Measurements from ENCODE around the gene LTBP1. TPM values are rescaled to one million over a fixed set of nuclear protein-coding genes. Genes with fewer than 3 reads are reported as not detected.

LTBP1 gene
- total and polyA plus RNA-seq, 10 of the 15 experiments (the other 5 are each of a cell fraction or from before 2014, with no cell fraction given), result 0.01 to 0.28 (median 0.12) TPM; not detected in 2

GRCh38 chr2:33307659-33308270 is 361.0 kb downstream of the LTBP1 start (continued):
- TF ChIP-seq CBFB (IDR thresholded peaks at IDR 0.05; ENCODE audit: low read depth), result no peak

GRCh38 chr2:33312355-33312754 is 365.6 kb downstream of the LTBP1 start:
- H3K36me3 ChIP-seq (ENCODE audit: control insufficient read depth in 2 of 2, insufficient read depth in 2 of 2, low read length in 1 of 2), result no peaks in the 10 kb centered on the region
- WGBS (ENCODE audit: insufficient coverage, insufficient replicate concordance, low lambda C conversion rate, missing lambda C conversion rate), result 93% methylated on average over 4 of the region's 4 CpGs
- RAD21 ChIA-PET (ENCODE audit: unreplicated experiment), result no interaction called here
- SMC1A ChIA-PET (ENCODE audit: uncharacterized antibody, unreplicated experiment), result no interaction called here
- in situ Hi-C loops (cut with MboI) (no loop called here), intact Hi-C loops (cut with micrococcal nuclease; ENCODE audit: unreplicated experiment) (no loop called here)
- no peaks in the 10 kb centered on the region for H3K79me2 ChIP-seq (ENCODE audit: control insufficient read depth, insufficient read depth, low read length)
- H3K4me2 ChIP-seq (ENCODE audit: control insufficient read depth, insufficient read depth), result no peak overlapping the region
- TF ChIP-seq, protein P1, sequence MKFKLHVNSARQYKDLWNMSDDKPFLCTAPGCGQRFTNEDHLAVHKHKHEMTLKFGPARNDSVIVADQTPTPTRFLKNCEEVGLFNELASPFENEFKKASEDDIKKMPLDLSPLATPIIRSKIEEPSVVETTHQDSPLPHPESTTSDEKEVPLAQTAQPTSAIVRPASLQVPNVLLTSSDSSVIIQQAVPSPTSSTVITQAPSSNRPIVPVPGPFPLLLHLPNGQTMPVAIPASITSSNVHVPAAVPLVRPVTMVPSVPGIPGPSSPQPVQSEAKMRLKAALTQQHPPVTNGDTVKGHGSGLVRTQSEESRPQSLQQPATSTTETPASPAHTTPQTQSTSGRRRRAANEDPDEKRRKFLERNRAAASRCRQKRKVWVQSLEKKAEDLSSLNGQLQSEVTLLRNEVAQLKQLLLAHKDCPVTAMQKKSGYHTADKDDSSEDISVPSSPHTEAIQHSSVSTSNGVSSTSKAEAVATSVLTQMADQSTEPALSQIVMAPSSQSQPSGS (IDR thresholded peaks at IDR 0.05; ENCODE audit: low read length), result no peak
- TF ChIP-seq E2F8 (IDR thresholded peaks at IDR 0.05; ENCODE audit: low read depth, partially characterized antibody) (no peak), TCF7 (IDR thresholded peaks at IDR 0.05; ENCODE audit: borderline replicate concordance) (no peak), IKZF2 (IDR thresholded peaks at IDR 0.05) (no peak), GABPA (IDR thresholded peaks at IDR 0.05; ENCODE audit: low read depth) (no peak), RFX5 (IDR thresholded peaks at IDR 0.05; ENCODE audit: low read depth, low read length) (no peak), CREM (IDR thresholded peaks at IDR 0.05; ENCODE audit: low read depth) (no peak), POLR2A (IDR thresholded peaks at IDR 0.05; ENCODE audit: low read depth, low read length) (no peak), ZZZ3 (IDR thresholded peaks at IDR 0.05; ENCODE audit: control insufficient read depth, insufficient read length, low read depth) (no peak)
- TF ChIP-seq, protein P2, sequence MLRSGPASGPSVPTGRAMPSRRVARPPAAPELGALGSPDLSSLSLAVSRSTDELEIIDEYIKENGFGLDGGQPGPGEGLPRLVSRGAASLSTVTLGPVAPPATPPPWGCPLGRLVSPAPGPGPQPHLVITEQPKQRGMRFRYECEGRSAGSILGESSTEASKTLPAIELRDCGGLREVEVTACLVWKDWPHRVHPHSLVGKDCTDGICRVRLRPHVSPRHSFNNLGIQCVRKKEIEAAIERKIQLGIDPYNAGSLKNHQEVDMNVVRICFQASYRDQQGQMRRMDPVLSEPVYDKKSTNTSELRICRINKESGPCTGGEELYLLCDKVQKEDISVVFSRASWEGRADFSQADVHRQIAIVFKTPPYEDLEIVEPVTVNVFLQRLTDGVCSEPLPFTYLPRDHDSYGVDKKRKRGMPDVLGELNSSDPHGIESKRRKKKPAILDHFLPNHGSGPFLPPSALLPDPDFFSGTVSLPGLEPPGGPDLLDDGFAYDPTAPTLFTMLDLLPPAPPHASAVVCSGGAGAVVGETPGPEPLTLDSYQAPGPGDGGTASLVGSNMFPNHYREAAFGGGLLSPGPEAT (IDR thresholded peaks at IDR 0.05; ENCODE audit: low read depth), result no peak
- no peaks in the 10 kb centered on the region for H4K20me1 ChIP-seq (ENCODE audit: control insufficient read depth, insufficient read depth)
- POLR2A ChIA-PET, result no interaction called here
- BruUV-seq (replicated peaks), result no TSS peak
- no peaks in the 10 kb centered on the region for H3K9me3 ChIP-seq (replicated peaks; ENCODE audit: control insufficient read depth, insufficient read depth, low read length)
- ATAC-seq, result no peak
- FAIRE-seq, result no peak
- no peak overlapping the region for H2AFZ ChIP-seq (ENCODE audit: control insufficient read depth, low read depth, low read length)
- H3K4me3 ChIP-seq, result no peak overlapping the region
- H3K27me3 ChIP-seq (replicated peaks in 1 of 2; ENCODE audit: control insufficient read depth in 2 of 2, insufficient read depth in 2 of 2, low read length in 1 of 2), result peaks cover 0 to 2% of the 10 kb centered on the region in 2 experiments; a peak in 1 of 4 replicates
- H3K9ac ChIP-seq (ENCODE audit: control insufficient read depth, insufficient read depth, low read length), result no peak overlapping the region
- no peak for DNase-seq (ENCODE audit: low read depth, low spot score)
- CTCF ChIA-PET, result interaction anchor here (0.7 kb wide), 1 partner anchor 93 kb away, joined by 3 read pairs; no protein-coding TSS in a partner anchor
- no peak overlapping the region for H3K27ac ChIP-seq (ENCODE audit: control insufficient read depth, insufficient read depth)
- no peaks in the 10 kb centered on the region for H3K4me1 ChIP-seq (ENCODE audit: control insufficient read depth, insufficient read depth, low read length)

Data from GM12878 (cell line).